NCI-H146 treated with DMSO at 0.1 percent for 48 hours (cell line): ENCODE results near the gene TNNI3K.

Source experiments
- DNase-seq: peaks from one replicate; lab custom pipeline; 2025; ENCODE audit not compliant: unreplicated experiment; lab: John Stamatoyannopoulos, UW

TNNI3K gene

DNA sequence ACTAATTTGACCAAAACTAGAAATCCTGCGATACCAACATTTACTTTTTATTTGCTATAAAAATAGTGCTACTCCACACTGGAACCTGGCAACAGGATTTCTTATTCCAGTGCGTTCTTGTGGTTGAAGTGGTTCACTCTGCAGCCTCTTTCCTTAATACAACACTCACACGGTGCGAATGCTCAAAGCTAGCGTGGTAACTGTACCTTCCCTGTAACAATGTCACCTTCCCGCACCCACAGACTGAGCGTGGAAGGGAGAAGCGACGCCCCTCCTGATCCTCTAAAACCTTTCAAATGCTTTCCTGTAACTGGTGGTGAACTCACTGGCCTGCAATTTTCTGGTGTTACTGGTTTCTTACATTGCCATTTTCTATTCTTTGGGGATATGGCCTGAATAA is 145.1 kb downstream of the TNNI3K start:
- no peak for DNase-seq

DNA sequence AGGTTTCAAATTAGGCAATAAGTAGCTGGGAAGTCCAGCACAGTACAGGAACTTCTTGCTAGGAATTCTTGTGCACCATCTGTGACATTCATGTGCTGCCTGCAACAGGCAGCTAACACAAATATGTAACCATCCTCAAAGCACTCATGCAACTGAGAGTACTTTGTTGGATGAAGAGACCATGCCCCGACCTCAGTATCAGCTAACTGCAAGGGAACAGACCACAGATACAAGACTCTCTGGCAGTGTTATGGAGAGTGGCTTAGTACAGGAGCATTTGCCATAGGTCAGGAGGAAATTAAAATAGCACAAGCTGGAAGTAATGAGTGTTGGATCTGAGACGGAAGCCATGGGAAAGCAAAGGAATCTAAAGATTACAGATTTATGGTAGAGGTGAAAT is 153.7 kb downstream of the TNNI3K start:
- no peak for DNase-seq

DNA sequence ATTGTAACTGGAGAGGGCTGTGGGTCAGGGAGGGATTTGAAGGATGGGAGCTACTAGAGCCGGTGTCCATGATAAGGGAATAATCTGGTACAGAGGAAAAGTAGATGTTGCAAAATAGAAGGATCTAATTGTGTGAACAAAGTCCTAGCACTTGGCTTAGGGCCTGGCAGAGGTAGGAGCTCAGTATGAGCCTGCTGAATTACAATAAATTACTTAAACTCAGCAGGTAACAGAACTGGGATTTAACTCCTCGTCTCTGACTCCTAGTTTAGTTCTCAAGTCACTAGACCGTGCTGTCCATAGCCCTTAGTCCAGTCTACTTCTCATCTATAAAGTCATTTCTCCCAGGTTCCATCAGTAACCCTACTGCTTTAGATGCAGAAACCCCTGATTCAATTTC is 157.0 kb downstream of the TNNI3K start:
- DNase-seq = no peak

DNA sequence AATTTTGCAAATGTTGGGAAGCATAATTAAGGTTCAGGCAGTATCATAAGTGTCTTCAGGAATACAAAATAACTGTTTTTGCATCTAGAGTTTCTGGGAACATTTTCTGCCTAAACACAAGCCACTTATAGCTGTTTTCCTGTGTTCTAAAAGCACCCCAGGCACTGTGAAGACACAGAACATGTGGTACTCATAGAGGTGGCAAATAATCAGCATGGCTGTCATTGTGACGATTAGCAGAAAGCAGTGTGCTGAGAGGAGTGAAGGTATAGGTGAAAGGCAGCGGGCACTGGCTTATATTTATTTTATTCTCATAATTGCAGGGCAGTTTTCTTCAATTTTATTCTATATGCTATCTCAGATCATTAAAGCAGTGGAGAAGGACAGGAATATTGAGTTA is 157.7 kb downstream of the TNNI3K start:
- no peak for DNase-seq

DNA sequence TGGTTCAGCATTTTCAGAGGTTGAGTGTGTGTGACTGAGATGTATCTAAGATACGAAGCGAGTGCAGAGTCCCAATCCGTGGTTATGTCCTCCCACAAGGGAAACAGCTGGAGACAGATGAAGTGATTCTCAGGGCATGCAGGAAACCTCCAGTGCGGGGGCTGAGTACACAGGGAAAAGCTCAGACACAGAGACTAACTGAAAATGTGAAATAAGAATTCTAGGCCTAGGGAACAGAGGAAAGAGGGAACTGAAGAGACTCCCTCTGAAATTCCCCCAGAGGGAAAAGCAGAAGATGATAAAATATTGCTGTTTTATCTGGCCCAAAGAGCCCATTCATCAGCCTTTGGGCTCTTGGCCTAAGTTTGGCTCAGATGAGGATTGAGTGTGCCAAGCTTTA is 160.4 kb downstream of the TNNI3K start:
- DNase-seq = no peak

DNA sequence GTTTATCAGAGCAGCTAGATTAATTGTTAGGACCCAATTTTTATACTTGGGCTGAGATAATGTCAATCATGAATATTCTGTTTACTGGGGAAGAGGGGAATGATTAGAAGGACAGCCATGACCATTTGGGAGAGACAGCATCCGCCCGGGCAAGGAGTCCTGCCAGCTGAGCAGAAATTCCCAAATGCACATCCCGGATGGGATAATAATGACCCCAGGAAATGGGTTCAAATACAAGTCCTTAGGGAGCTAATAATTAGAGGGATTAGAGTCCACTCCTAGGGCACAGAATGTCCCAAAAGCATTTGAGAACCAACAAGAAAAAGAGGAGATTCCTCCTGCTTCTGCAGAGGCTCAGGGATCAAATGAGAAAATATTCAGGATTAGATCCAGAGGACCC is 161.3 kb downstream of the TNNI3K start:
- no peak for DNase-seq

DNA sequence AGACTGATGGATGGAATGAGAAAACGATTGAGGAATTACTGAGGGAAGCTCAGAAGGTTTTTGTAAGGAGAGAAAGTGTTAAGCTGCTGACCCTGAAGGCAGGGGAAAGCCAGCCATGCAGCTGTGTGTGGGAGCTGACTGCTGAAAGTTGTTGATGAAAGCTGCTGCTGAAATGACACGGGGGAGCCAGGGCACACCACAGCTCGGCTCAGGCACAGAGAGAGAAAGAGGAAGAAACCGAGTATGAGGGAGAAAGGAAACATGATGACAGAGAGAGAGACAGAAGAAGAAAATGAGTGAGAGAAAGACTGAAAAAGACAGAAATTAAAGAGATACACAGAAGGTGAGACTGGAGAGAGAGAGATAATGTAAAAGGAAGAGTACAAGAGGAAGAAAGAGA is 161.7 kb downstream of the TNNI3K start:
- DNase-seq = no peak

DNA sequence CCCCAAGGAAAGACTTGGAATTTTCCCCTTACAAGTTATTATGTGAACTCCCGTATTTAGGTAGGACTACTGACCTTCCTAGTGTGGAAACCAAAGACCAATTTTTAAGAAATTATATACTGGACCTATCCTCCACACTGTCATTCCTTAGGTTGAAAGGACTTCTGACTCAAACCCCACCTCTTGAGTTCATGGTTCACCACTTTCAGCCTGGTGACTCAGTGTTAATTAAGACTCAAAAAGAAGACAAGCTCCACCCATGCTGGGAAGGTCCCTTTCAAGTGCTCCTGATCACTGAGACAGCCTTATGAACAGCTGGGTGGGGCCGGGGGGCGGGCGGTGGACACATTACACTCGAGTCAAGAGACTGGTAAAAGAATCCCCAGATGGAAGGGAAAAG is 164.1 kb downstream of the TNNI3K start:
- DNase-seq = no peak

DNA sequence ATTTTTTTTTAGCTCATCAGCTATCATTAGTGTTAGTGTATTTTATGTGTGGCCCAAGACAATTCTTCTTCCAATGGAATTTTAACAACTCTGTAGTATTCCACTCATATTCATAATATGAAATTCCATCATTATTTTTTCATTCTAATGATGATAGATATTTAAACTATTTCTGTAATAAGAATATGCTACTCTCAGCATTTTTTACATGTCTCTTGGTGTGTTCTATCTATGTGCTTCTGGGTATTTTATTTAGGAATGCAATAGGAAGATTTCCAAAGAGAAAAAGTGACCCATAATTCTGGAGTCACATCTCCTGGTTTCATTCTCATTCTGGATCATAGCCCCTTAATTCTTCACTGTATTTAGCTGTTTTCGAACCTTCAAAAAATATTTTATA is 167.7 kb downstream of the TNNI3K start:
- DNase-seq = no peak

DNA sequence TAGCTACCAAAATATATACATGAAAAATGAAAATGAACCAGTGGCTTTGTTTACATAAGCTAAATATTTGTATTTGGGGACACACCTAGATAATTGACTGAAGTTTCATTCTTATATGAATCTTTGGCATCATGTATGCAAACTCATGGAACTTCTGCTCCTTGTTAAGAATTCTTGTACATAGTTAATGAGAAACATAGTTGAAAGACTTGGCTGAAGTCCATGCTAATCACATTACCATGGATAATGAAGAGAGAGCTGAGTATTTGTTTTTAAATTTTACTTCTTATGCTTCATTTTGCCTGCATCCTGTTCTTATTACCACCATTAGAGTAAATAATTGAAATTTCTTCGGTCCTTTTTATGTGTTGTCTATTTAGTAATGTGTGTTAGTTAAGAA is 168.4 kb downstream of the TNNI3K start:
- DNase-seq = no peak

DNA sequence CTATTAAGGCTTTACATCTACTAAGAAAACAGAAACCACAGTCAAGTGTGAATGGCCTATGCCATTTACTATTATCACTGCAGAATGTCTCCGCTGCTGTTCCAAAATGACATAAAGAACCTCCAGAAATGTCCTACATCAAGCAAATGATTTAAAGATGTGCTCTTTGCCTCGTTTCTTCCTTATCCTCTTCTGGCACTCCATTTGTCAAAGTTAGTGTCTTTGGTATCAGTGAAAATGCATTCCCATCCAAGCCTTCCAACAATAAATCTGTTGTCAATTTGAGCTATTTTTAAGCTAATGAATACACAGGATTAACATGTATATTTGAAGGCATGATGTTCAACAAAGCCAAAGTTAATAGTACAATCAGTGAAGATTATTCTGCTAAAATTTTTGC is 171.6 kb downstream of the TNNI3K start:
- DNase-seq = no peak

DNA sequence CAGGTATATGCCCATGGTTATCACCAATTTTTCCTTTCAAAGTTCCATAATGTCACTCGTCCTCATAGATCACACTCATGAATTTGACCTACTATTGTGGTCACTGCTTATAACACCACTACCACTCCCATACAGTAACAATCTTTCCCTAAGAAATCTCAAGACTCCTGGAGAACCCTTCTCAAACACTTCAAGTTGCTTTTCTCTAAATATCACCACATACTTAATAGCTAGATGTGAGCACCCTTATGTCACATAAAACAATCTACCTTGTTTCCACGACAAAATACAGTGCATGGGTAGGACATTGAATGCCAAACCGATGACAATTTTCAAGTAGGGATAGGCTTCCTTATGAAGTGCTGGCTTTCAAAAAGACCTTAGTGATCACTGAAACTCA is 172.7 kb downstream of the TNNI3K start:
- no peak for DNase-seq

DNA sequence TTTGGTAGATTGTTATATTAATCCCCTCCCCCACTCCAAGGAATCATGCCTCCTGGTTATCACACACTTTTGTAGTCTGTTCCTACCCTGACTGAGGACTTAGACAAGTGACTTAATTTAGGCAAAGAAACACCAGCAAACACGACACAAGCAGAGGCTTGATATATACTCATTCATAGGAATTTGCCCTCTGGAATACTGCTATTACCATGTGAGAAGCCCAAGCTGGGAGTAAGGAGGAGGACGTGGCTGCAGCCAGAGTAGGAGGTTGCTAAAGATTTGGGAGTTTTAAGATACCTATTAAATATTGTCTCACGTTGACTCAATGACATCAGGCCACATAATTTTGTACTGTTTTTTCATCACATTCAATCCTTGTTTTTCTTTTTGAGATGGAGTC is 177.1 kb downstream of the TNNI3K start:
- no peak for DNase-seq

DNA sequence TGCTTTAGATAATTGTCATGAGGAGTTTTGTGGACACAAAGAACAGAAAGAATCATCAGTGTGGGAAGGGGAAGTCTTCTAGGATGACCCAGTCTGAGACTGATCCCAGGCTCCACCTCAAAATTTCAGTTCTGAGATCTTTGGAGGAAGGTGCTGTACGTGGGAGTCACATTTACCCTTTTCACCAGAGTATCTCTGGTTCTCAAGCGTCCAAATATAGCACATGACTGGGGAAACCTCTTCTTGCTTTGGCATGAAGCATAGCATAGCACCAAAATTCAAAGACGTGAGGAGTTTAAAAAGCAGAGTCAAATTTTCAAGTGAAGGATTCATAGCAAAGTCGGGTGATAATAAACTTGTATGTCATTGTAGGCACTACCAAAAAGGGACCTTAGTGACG is 180.7 kb downstream of the TNNI3K start:
- no peak for DNase-seq

DNA sequence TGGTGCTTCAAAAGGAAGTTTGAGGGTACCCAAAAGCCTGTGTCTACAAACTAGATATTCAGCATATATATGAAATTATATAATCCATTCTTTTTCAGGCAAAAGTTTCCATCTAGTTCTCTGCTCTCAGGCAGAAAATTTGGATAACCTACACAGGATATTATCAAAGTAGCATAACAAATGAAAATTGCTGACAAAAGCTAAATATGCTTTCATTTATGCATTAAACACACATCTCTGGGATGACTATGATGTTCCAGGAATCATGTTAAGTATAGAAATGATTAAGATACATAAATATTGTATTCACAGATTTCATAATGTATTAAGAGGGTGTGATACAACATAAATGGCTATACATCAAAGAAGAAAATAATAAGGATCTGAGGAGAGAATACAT is 184.4 kb downstream of the TNNI3K start:
- DNase-seq = no peak

DNA sequence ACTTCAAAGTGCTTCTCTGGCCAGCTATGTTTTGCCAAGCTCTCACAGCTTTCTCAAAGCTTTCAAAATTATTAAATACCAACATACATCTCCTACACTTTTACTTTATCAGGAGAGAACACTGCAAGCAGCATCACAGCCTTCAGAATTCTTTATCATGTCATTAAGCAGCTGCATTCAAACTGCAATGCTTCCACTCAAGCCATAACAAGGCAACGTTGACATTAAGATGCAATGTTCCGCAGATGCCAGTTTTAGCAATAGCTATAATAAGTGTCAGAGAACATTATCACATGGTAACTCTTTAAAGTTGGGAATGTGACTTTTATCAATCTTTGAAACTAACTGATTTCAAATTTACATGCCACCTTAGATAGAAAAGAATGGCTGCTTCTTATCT is 185.3 kb downstream of the TNNI3K start:
- DNase-seq = no peak

DNA sequence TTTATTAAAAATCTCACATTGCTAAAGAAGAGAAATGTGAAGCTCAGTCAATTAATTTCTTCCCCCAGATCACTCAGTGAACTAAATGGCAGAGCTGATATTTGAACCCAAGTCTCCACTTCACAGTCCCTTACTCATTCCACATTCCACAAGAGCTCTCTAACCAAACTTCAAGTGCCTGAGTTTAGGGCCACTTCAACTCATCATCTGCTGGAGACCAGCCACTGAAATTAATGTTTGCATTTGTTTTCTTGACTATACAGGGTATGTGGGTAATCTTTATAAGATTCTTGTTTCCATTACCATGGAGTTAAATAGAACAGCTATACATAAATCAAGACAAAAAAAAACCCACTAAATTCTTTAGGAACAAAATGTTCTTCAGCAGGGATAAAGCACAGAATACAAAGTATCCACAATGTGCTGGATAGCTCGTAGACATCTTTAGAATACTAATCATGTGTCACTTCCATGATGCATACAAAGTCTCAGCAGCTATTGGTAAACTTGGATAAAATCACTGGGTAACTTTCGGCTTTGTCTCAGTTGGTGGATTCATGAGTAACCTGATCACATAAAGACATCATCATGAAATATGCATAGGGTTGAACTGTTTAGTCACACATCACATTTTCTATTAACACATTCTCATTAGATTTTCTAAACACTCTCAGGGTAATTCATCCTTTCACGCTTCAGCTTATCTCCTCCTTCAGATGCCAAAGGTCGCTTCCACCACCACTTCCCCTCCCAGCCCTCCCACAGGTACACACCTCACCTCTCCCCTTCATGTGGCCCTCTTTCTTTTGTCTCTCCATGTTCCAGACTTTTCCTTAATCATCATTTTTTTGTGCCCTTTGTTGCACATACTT is 187.5 kb downstream of the TNNI3K start:
- DNase-seq = no peak

DNA sequence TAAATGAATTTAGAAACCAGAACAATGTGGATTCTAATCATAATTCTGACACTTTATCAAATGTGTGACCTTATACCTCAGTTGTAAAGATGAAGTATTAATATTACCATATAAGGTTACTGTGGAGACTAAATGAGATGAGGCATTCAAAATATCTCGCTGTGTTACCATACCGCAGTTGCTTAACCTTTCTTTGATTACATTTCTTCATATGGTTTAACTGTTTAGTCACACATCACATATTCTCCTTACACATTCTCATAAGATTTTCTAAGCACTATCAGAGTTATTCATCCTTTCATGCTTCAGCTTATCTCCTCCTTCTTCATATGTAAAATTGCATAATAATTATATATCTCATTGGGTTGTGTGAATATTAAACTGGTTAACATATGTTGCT is 188.3 kb downstream of the TNNI3K start:
- DNase-seq = no peak

DNA sequence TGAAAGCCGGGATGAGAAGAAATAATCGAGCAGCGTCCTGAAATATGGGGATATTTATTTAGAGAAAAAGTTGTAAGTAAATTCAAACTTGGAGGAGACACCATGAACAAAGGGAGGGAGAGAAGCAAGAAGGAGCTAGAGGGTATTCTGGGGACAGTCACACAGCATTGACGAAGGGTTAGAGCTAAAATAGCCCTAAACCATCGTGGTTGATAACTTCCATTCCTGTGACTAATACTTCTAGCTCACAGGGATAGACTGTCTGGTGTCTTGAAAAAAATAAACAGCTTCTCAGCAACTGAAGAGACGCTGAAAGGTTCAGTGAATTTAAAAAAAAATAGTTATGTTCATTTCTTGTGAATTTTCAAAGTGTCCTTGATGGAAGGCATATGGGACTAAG is 190.5 kb downstream of the TNNI3K start:
- no peak for DNase-seq

DNA sequence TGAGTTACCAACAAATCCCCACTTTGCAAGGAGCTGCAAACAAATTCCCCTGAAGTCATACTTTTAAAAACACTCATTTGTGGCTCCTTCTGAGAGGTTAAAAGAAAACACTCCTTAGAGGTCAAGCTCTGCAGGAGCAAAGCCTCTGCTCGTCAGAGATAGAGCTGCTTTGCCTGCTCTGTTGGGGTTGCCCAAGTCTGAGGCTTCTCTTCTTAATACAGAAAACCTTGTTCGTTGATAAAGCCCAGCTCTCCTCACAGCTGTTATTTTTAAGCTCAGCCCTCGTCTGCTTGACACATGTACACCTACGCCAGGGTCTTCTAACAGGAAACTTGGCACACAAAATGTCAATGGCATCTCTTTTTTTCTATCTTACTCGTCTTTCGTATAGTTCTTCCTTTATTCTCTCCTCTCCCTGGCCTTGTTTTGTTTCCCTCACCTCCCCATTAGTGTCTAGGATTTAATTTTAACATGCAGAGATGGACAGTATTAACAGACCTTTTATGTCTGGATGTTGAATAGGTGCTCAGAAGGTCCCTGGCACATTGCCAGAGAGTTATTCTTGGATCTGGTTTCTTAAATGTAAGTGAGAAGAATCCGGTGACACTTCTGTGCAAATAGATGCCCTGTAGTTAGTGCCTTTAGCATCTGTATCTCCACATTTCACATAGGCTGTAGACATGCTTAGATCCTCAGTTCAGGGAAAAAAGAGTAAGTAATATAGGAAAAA is 191.2 kb downstream of the TNNI3K start:
- DNase-seq = peak; percentile 38

DNA sequence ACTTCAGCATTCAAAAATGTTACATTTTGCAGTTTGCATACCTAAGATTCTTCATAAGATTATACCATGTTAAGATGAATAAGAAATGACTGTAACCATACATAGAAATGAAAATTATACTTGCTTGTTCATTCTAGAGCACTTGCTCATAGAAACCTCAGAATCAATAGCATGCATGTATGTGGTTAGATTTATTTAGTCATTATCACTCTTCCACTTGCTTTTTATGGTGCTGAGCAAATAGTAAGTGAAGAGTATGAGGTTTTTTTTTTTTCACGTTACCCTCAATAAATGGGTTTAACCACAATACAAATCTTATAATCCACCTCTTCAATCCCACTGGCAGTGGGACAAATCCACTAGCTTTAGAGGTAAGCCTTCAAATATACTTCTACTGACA is 192.5 kb downstream of the TNNI3K start:
- DNase-seq = no peak

DNA sequence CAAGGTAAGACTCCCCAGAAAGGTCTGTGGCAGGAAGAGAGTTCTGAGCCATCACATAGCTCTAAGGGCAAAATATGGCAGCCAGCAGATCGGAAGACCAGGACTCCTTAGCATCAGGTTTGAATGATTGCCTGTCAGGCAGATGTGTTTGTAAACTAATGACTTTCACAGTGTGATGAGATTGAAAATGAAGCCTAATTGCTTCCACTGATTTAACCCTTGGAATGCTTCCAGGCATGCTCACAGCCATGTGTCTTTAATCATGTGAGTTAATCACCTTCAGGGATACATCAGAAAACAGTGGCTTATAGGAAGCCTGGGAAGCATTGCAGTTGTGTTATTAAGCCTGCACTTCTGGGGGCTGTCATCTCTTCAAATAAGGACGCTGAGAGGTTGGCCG is 194.4 kb downstream of the TNNI3K start:
- no peak for DNase-seq
